GM12878 (cell line): ENCODE data around the gene SEMA3A. TPM values are rescaled to one million over a fixed set of nuclear protein-coding genes. Genes with fewer than 3 reads are reported as not detected.

Experiments
- ATAC-seq: fragments of 200-7000 bp; cut with Tn5 transposase; 3 replicates; pipeline ENCODE4 v1.9.1; 2020; ENCODE audit warnings: mild to moderate bottlenecking, moderate library complexity
- BruUV-seq: library from RNA; stranded (reverse); fragments of 400-500 nt; replicated peaks from 2 replicates; lab custom pipeline; 2021; lab: Mats Ljungman, UMichigan
- CTCF ChIA-PET: fragments of 300-600 bp; sonication (Branson Sonifier 250); formaldehyde crosslinking; extraction: SDS; loops from one replicate; lab custom pipeline; 2021; ENCODE audit warnings: inconsistent platforms; lab: Yijun Ruan, JAX
- POLR2A ChIA-PET: fragments of 350-600 bp; formaldehyde crosslinking; extraction: SDS; loops from one replicate; lab custom pipeline; 2021; ENCODE audit warnings: inconsistent platforms; lab: Charles Lee
- RAD21 ChIA-PET: fragments of 300-600 bp; sonication (Branson Sonifier 250); formaldehyde crosslinking; loops from one replicate; lab custom pipeline; 2023; ENCODE audit warnings: antibody characterized with exemption; ENCODE audit not compliant: unreplicated experiment; lab: Charles Lee
- SMC1A ChIA-PET: fragments of 300-600 bp; sonication (Branson Sonifier 250); formaldehyde crosslinking; loops from one replicate; lab custom pipeline; 2023; ENCODE audit not compliant: unreplicated experiment, uncharacterized antibody; lab: Charles Lee
- DNase-seq: peaks from one replicate; pipeline ENCODE4 v3.0.0-alpha.2; 2011; ENCODE audit warnings: low read depth, low spot score
- FAIRE-seq: peaks from 3 replicates; lab custom pipeline; 2011; peaks lifted over from hg19 to GRCh38; lab: Jason Lieb, UNC
- H2AFZ ChIP-seq: 2 replicates; pipeline ENCODE4 v1.6.0; 2011; ENCODE audit warnings: low read depth, low read length, control low read depth; ENCODE audit not compliant: control insufficient read depth
- H3K27ac ChIP-seq: 2 replicates; pipeline ENCODE4 v1.5.1; 2011; ENCODE audit warnings: control low read depth; ENCODE audit not compliant: control insufficient read depth, insufficient read depth
- H3K27me3 ChIP-seq, 2 experiments: replicated peaks in 1 of 2; 2 replicates each; pipeline versions ENCODE4 v1.6.0 to v1.6.1; 2011; ENCODE audit warnings: low read length in 1 of 2; ENCODE audit not compliant: control insufficient read depth in 2 of 2, insufficient read depth in 2 of 2
- H3K36me3 ChIP-seq, 2 experiments: 2 replicates each; pipeline ENCODE4 v1.5.1; 2011; ENCODE audit warnings: low read length in 1 of 2; ENCODE audit not compliant: control insufficient read depth in 2 of 2, insufficient read depth in 2 of 2
- H3K4me1 ChIP-seq: 2 replicates; pipeline ENCODE4 v1.6.1; 2011; ENCODE audit warnings: mild to moderate bottlenecking, low read length, moderate library complexity, mixed read lengths; ENCODE audit not compliant: control insufficient read depth, insufficient read depth
- H3K4me2 ChIP-seq: 2 replicates; pipeline ENCODE4 v1.6.0; 2011; ENCODE audit warnings: control low read depth; ENCODE audit not compliant: control insufficient read depth, insufficient read depth
- H3K4me3 ChIP-seq: fragments of 200-600 bp; sonication (generic); 2 replicates; pipeline ENCODE4 v1.5.1; 2016
- H3K79me2 ChIP-seq: 2 replicates; pipeline ENCODE4 v1.6.0; 2011; ENCODE audit warnings: low read length; ENCODE audit not compliant: control insufficient read depth, insufficient read depth
- H3K9ac ChIP-seq: 2 replicates; pipeline ENCODE4 v1.8.0; 2011; ENCODE audit warnings: low read length, control low read depth, mixed read lengths; ENCODE audit not compliant: control insufficient read depth, insufficient read depth
- H3K9me3 ChIP-seq: replicated peaks from 3 replicates; pipeline ENCODE4 v1.5.1; 2011; ENCODE audit warnings: mild to moderate bottlenecking, low read length; ENCODE audit not compliant: control insufficient read depth, insufficient read depth
- H4K20me1 ChIP-seq: 2 replicates; pipeline ENCODE4 v1.6.0; 2011; ENCODE audit not compliant: control insufficient read depth, insufficient read depth
- BHLHE40 ChIP-seq, 2 experiments: fragments of 450-650 bp in 1 of 2; IDR thresholded peaks; 2 replicates each; pipeline ENCODE4 v1.6.1; 2011 to 2017; ENCODE audit warnings: low read depth in 2 of 2, borderline replicate concordance in 1 of 2, improper control_type of control experiment in 1 of 2, low read length in 1 of 2, mild to moderate bottlenecking in 1 of 2
- EP300 ChIP-seq, 2 experiments: fragments of 150-350 bp in 1 of 2; IDR thresholded peaks; 2 replicates each; pipeline ENCODE4 v1.6.1; 2011 to 2012; ENCODE audit warnings: low read depth in 2 of 2, low read length in 2 of 2, borderline replicate concordance in 1 of 2, improper control_type of control experiment in 1 of 2, inconsistent platforms in 1 of 2; ENCODE audit not compliant: control insufficient read depth in 1 of 2
- HDAC6 ChIP-seq: fragments of 200-600 bp; sonication (generic); IDR thresholded peaks from one replicate; pipeline ENCODE4 v1.8.0; 2017; ENCODE audit warnings: antibody characterized with exemption; ENCODE audit not compliant: unreplicated experiment
- IKZF1 ChIP-seq: fragments of 450-650 bp; conservative IDR thresholded peaks from 2 replicates; pipeline ENCODE4 v1.6.1; 2017; ENCODE audit warnings: antibody characterized with exemption, mild to moderate bottlenecking
- JUND ChIP-seq: IDR thresholded peaks from 2 replicates; pipeline ENCODE4 v1.6.1; 2012; ENCODE audit warnings: low read depth, mild to moderate bottlenecking, low read length, improper control_type of control experiment, moderate library complexity
- KDM1A ChIP-seq: fragments of 200-600 bp; sonication (generic); IDR thresholded peaks from 2 replicates; pipeline ENCODE4 v1.6.1; 2016; ENCODE audit warnings: borderline replicate concordance
- MLLT1 ChIP-seq: fragments of 450-650 bp; IDR thresholded peaks from 2 replicates; pipeline ENCODE4 v1.6.1; 2016; ENCODE audit warnings: mild to moderate bottlenecking
- MYB ChIP-seq: fragments of 150-350 bp; IDR thresholded peaks from 2 replicates; pipeline ENCODE4 v1.6.1; 2014; ENCODE audit warnings: mild to moderate bottlenecking, low read depth, low read length, borderline replicate concordance
- MYC ChIP-seq: IDR thresholded peaks from 2 replicates; pipeline ENCODE4 v1.6.1; 2011; ENCODE audit warnings: mild to moderate bottlenecking, low read length, moderate library complexity, inconsistent platforms; ENCODE audit not compliant: insufficient read depth, insufficient replicate concordance, insufficient read length, severe bottlenecking
- PBX3 ChIP-seq: IDR thresholded peaks from 2 replicates; pipeline ENCODE4 v1.6.1; 2011; ENCODE audit warnings: mild to moderate bottlenecking, low read depth, low read length, moderate library complexity; ENCODE audit not compliant: insufficient replicate concordance
- SMAD5 ChIP-seq: IDR thresholded peaks from 2 replicates; pipeline ENCODE4 v1.6.1; 2016; ENCODE audit warnings: antibody characterized with exemption, low read depth
- SREBF2 ChIP-seq: IDR thresholded peaks from 2 replicates; pipeline ENCODE4 v1.6.1; 2012; ENCODE audit warnings: mild to moderate bottlenecking, low read length
- TCF12 ChIP-seq: IDR thresholded peaks from 2 replicates; pipeline ENCODE4 v1.6.1; 2011; ENCODE audit warnings: low read depth, mild to moderate bottlenecking, low read length
- WGBS: methylation state at CpG from one replicate; pipeline ENCODE4 v1.1.6; 2016; ENCODE audit warnings: low lambda C conversion rate; ENCODE audit not compliant: insufficient replicate concordance, insufficient coverage; ENCODE audit errors: missing lambda C conversion rate; 5-methylcytosine and 5-hydroxymethylcytosine counted together
- in situ Hi-C: fragments of 300-500 bp; cut with MboI; formaldehyde crosslinking; loops from 9 replicates; pipeline ENCODE4 v1.14.3; 2018; ENCODE audit warnings: mixed read lengths
- intact Hi-C: fragments of 100-400 bp; cut with micrococcal nuclease; formaldehyde crosslinking; loops from one replicate; pipeline ENCODE4 v1.14.2; 2022; ENCODE audit not compliant: unreplicated experiment
- polyA plus RNA-seq, 11 experiments: library from polyadenylated mRNA; depleted of rRNA in 4 of 11; unstranded in 6 of 11; stranded (reverse) in 5 of 11; fragments of >200 nt; fragmentation: Nextera tagmentation in 4 of 11; fragmentation: Illumina TruSeq in 1 of 11; extraction: Ambion mirVana in 4 of 11; extraction: Trizol in 1 of 11; gene quantifications; 1 replicate in 1 of 11; 2 replicates in 10 of 11; pipeline versions ENCODE4 v1.2.1 to v1.2.3, GENCODE V29; 2011 to 2016; ENCODE audit warnings: inconsistent platforms in 2 of 11, missing spikeins in 2 of 11, low read depth in 1 of 11
- total RNA-seq, 4 experiments: library from RNA; depleted of rRNA in 3 of 4; stranded (reverse); fragments of >200 nt in 3 of 4; fragmentation: Illumina TruSeq in 1 of 4; extraction: Trizol in 1 of 4; gene quantifications; 2 replicates each; pipeline versions ENCODE4 v1.2.1 to v1.2.3, GENCODE V29; 2013 to 2021

The SEMA3A gene
- total and polyA plus RNA-seq, 10 of the 15 experiments (the other 5 are each of a cell fraction or from before 2014, with no cell fraction given): 0.01 to 3.3 (median 0.24) TPM

- WGBS: 0% methylated on average over 2 of the region's 2 CpGs
- POLR2A ChIA-PET: interaction anchor here (0.6 kb wide), 1 partner anchor 93 kb away, joined by 7 read pairs; no protein-coding TSS in a partner anchor
These were observed 33.9 kb upstream of the SEMA3A start for GRCh38 chr7:84228526-84228925.

More at GRCh38 chr7:84228526-84228925, 33.9 kb upstream of the SEMA3A start:
- H3K27ac ChIP-seq: no peak overlapping the region
- H3K79me2 ChIP-seq: no peaks in the 10 kb centered on the region
- H2AFZ ChIP-seq: no peak overlapping the region
- no peak overlapping the region for H3K9ac ChIP-seq
- SMC1A ChIA-PET: no interaction called here
- no peaks in the 10 kb centered on the region for H3K9me3 ChIP-seq
- TF ChIP-seq HDAC6 (no peak), MLLT1 (no peak), EP300 (IDR thresholded peaks at IDR 0.05; ENCODE audit: borderline replicate concordance in 1 of 2, control insufficient read depth in 1 of 2, low read depth in 2 of 2, low read length in 2 of 2) (no peak), MYB (no peak), KDM1A (no peak), JUND (no peak), SREBF2 (no peak), SMAD5 (no peak), IKZF1 (no peak), MYC (no peak), BHLHE40 (IDR thresholded peaks at IDR 0.05; ENCODE audit: borderline replicate concordance in 1 of 2, low read depth in 2 of 2, low read length in 1 of 2) (no peak), PBX3 (no peak), TCF12 (no peak)
- no peak for ATAC-seq
- no peak overlapping the region for H3K4me2 ChIP-seq
- H4K20me1 ChIP-seq: no peaks in the 10 kb centered on the region
- no peaks in the 10 kb centered on the region for H3K36me3 ChIP-seq
- no peak for FAIRE-seq
- no TSS peak for BruUV-seq
- H3K4me1 ChIP-seq: no peaks in the 10 kb centered on the region
- no peak for DNase-seq
- no peak overlapping the region for H3K4me3 ChIP-seq
- CTCF ChIA-PET: interaction anchor here (0.6 kb wide), 1 partner anchor 14 kb away, joined by 3 read pairs; no protein-coding TSS in a partner anchor
- intact Hi-C loops: no loop called here
- in situ Hi-C loops: no loop called here
- H3K27me3 ChIP-seq: no peaks in the 10 kb centered on the region
- RAD21 ChIA-PET: no interaction called here
